Loucy (cell line): ENCODE measurements around the gene NINL.

Experiments
- H2AFZ ChIP-seq: fragments of 200-600 bp; sonication (generic); 2 replicates; pipeline ENCODE4 v1.6.0; 2016; ENCODE audit warnings: antibody characterized with exemption, mild to moderate bottlenecking, low read length, moderate library complexity
- H3F3A ChIP-seq: fragments of 200-600 bp; 2 replicates; pipeline ENCODE4 v1.6.0; 2016; ENCODE audit warnings: antibody characterized with exemption, low read depth, mild to moderate bottlenecking
- H3K27me3 ChIP-seq: fragments of 200-600 bp; sonication (generic); 2 replicates; pipeline ENCODE4 v1.6.1; 2014; ENCODE audit warnings: low read length, mild to moderate bottlenecking; ENCODE audit not compliant: insufficient read depth, poor library complexity, severe bottlenecking
- H3K36me3 ChIP-seq: fragments of 200-600 bp; sonication (generic); 2 replicates; pipeline ENCODE4 v1.6.1; 2016; ENCODE audit warnings: low read length; ENCODE audit not compliant: insufficient read depth
- H3K4me1 ChIP-seq: fragments of 200-600 bp; sonication (generic); 2 replicates; pipeline ENCODE4 v1.5.1; 2014; ENCODE audit warnings: low read length, mild to moderate bottlenecking; ENCODE audit not compliant: insufficient read depth, poor library complexity, severe bottlenecking
- H3K4me2 ChIP-seq: fragments of 200-600 bp; sonication (generic); 2 replicates; pipeline ENCODE4 v1.6.0; 2014; ENCODE audit warnings: antibody characterized with exemption, low read length, low read depth, mild to moderate bottlenecking; ENCODE audit not compliant: poor library complexity, severe bottlenecking
- H3K4me3 ChIP-seq: fragments of 200-600 bp; sonication (generic); 2 replicates; pipeline ENCODE4 v1.5.1; 2014; ENCODE audit warnings: low read length, mild to moderate bottlenecking, mixed read lengths; ENCODE audit not compliant: poor library complexity, severe bottlenecking
- H3K79me2 ChIP-seq: fragments of 200-600 bp; sonication (generic); 2 replicates; pipeline ENCODE4 v1.6.1; 2014; ENCODE audit warnings: low read length; ENCODE audit not compliant: insufficient read depth
- H3K9ac ChIP-seq: fragments of 200-600 bp; sonication (generic); 2 replicates; pipeline ENCODE4 v1.6.0; 2014; ENCODE audit warnings: mild to moderate bottlenecking, low read depth, low read length, moderate library complexity; ENCODE audit not compliant: poor library complexity, severe bottlenecking
- H3K9me2 ChIP-seq: fragments of 200-600 bp; sonication (generic); replicated peaks from 2 replicates; pipeline ENCODE4 v1.6.1; 2016; ENCODE audit warnings: low read depth, low read length, mixed read lengths
- H3K9me3 ChIP-seq: fragments of 200-600 bp; sonication (generic); 2 replicates; pipeline ENCODE4 v1.6.1; 2014; ENCODE audit warnings: mild to moderate bottlenecking, antibody characterized with exemption, low read length, low read depth; ENCODE audit not compliant: insufficient read depth
- H4K20me1 ChIP-seq: fragments of 200-600 bp; sonication (generic); 2 replicates; pipeline ENCODE4 v1.6.0; 2014; ENCODE audit warnings: antibody characterized with exemption, low read length, mild to moderate bottlenecking; ENCODE audit not compliant: insufficient read depth, poor library complexity, severe bottlenecking
- CTCF ChIP-seq: fragments of 200-600 bp; sonication (generic); conservative IDR thresholded peaks from 2 replicates; pipeline ENCODE4 v1.5.1; 2014; ENCODE audit warnings: mild to moderate bottlenecking, antibody characterized with exemption, low read length
- EZH2phosphoT487 ChIP-seq: fragments of 200-600 bp; IDR thresholded peaks from 2 replicates; pipeline ENCODE4 v1.6.1; 2018; ENCODE audit warnings: antibody characterized with exemption, mild to moderate bottlenecking, moderate library complexity, borderline replicate concordance

NINL gene

DNA sequence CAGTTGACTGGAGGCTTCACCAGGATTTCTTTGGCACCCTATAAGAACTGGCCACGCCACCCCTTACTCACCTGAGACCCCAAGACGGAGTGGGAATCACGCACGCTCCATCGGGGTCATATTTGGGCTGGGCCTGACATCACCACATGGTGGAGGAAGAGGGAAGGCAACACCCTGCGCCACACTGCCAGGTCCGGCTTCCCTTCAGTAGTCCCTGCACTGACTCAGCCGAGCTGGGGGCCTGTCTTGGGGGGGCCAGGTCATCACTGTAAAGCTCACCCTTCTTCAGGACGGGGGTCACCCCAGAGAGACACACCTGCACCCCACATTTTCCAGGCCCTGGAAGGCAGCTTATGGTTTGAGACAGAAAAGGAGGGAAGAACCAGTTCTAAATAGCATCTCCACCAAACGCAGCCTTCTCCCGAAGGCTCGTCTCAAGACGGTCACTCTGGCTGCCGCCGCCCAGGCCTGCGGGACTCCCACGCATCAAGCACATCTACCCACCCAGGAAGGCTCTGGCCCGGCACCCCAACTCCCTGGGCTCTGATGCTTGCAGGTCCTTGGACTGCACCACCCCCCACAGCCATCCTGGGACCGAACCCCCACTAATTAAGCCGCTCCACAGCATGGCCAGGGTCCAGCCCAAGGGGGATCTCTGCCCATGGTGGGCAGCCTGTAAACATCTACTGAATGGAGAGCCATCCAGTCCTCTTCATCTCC is 126.1 kb downstream of the NINL start:
- Histone ChIP-seq H3K9ac (no peak overlapping the region), H4K20me1 (no peaks in the 10 kb centered on the region), H3K9me2 (no peaks in the 10 kb centered on the region), H3K79me2 (no peaks in the 10 kb centered on the region), H3F3A (no peaks in the 10 kb centered on the region), H3K9me3 (no peaks in the 10 kb centered on the region), H3K4me1 (no peaks in the 10 kb centered on the region), H2AFZ (no peak overlapping the region), H3K4me2 (no peak overlapping the region), H3K36me3 (peaks cover 31% of the 10 kb centered on the region; the same call in 1 of the 2 replicates), H3K27me3 (no peaks in the 10 kb centered on the region), H3K4me3 (no peak overlapping the region)
- no peak for TF ChIP-seq CTCF
- no peak for TF ChIP-seq EZH2phosphoT487

- H3K27me3 ChIP-seq = no peaks in the 10 kb centered on the region
- TF ChIP-seq EZH2phosphoT487 (no peak), CTCF (no peak)
- no peaks in the 10 kb centered on the region for H3K79me2 ChIP-seq
- no peaks in the 10 kb centered on the region for H3K9me3 ChIP-seq
- no peaks in the 10 kb centered on the region for H3K9me2 ChIP-seq
- H4K20me1 ChIP-seq = no peaks in the 10 kb centered on the region
- no peaks in the 10 kb centered on the region for H3K4me1 ChIP-seq
- H3K9ac ChIP-seq = no peak overlapping the region
- H3K4me2 ChIP-seq = no peak overlapping the region
- H3F3A ChIP-seq = no peaks in the 10 kb centered on the region
- no peak overlapping the region for H2AFZ ChIP-seq
- no peak overlapping the region for H3K4me3 ChIP-seq
- peaks cover 29% of the 10 kb centered on the region; the same call in 1 of the 2 replicates for H3K36me3 ChIP-seq
Measured at GRCh38 chr20:25457886-25458680, 127.2 kb downstream of the NINL start.

DNA sequence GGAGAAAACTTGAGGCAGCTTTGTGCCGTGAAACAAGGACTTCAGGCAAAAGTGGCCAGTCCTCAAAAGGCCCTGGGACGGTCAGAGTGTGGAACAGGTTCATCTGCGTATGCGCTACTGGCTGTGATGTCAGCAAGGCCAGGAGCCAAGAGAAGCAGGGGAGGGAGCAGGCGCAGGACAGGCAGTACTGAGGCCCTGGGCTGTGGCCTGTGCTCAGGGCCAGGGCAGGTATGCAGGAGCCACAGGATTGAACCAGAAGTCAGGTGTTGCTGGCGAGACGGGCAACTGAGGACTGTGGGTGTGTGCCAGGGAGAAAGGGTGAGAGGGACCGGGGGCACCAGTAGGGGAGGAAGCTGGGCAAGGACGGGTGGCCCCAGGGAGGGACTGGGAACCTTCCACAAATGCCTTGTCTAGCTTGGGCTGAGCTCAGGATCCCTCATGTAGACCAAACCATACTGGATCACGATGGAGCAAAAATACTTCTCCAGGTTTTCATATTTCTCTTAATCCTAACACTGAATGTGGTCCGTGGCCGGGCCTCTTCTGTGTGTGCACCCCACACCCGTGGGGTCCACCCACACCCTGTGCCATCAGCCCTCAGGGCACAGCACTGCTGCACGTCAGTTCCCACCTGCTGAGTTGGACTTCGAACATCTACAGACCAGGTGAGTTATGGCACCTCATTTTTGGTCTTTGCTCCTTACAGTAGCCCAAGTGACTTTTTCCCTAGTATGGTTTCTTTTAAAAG is 131.0 kb downstream of the NINL start:
- Histone ChIP-seq H3K4me1 (no peaks in the 10 kb centered on the region), H3K36me3 (peaks cover 16% of the 10 kb centered on the region; the same call in 1 of the 2 replicates)

More for the DNA sequence above, 131.0 kb downstream of the NINL start:
- TF ChIP-seq EZH2phosphoT487 = no peak
- TF ChIP-seq CTCF = no peak
- H3K9me2 ChIP-seq = no peaks in the 10 kb centered on the region
- no peaks in the 10 kb centered on the region for H3K79me2 ChIP-seq
- H3K9ac ChIP-seq = no peak overlapping the region
- H3K4me2 ChIP-seq = no peak overlapping the region
- H3F3A ChIP-seq = no peaks in the 10 kb centered on the region
- H3K4me3 ChIP-seq = no peak overlapping the region
- no peaks in the 10 kb centered on the region for H3K9me3 ChIP-seq
- no peaks in the 10 kb centered on the region for H4K20me1 ChIP-seq
- H3K27me3 ChIP-seq = no peaks in the 10 kb centered on the region
- H2AFZ ChIP-seq = no peak overlapping the region
